Skeletal muscle tissue (tissue), 4 donors: ENCODE results near the gene NMT1. TPM values are rescaled to one million over a fixed set of nuclear protein-coding genes. Genes with fewer than 3 reads are reported as not detected.
A peak's percentile ranks its signal among the peaks of the same experiment; 100 is the strongest.

Experiments
- H3K27ac ChIP-seq: one replicate; pipeline ENCODE4 v1.7.0; 2013; ENCODE audit warnings: mild to moderate bottlenecking, low read depth, low read length, inconsistent platforms
- H3K27me3 ChIP-seq, 3 donors: one replicate each; pipeline ENCODE4 v1.7.0; 2013; ENCODE audit warnings: low read length in 3 of 3; ENCODE audit not compliant: control insufficient read depth in 3 of 3, insufficient read depth in 3 of 3
- H3K36me3 ChIP-seq, 3 donors: one replicate each; pipeline ENCODE4 v1.7.0; 2013; ENCODE audit warnings: low read length in 3 of 3; ENCODE audit not compliant: control insufficient read depth in 3 of 3, insufficient read depth in 3 of 3
- H3K4me1 ChIP-seq, 3 donors: one replicate each; pipeline ENCODE4 v1.7.0; 2013; ENCODE audit warnings: low read length in 3 of 3, mild to moderate bottlenecking in 3 of 3; ENCODE audit not compliant: control insufficient read depth in 3 of 3, insufficient read depth in 3 of 3
- H3K4me3 ChIP-seq, 3 donors: one replicate each; pipeline ENCODE4 v1.7.0; 2013; ENCODE audit warnings: low read length in 3 of 3
- H3K9ac ChIP-seq, 3 donors: one replicate each; pipeline ENCODE4 v1.7.0; 2013; ENCODE audit warnings: low read length in 3 of 3, mild to moderate bottlenecking in 3 of 3, moderate library complexity in 2 of 3, low read depth in 1 of 3
- H3K9me3 ChIP-seq, 3 donors: one replicate each; pipeline ENCODE4 v1.7.0; 2013; ENCODE audit warnings: low read length in 3 of 3; ENCODE audit not compliant: control insufficient read depth in 3 of 3
- total RNA-seq: library from RNA; depleted of rRNA; stranded (reverse); fragments of >200 nt; gene quantifications from one replicate; pipeline ENCODE4 v1.2.3, GENCODE V29; 2014
- donor health status: Osteomylitis.

Gene NMT1
- total RNA-seq, 1 donor from 2014 or later: 35.5 TPM

DNA sequence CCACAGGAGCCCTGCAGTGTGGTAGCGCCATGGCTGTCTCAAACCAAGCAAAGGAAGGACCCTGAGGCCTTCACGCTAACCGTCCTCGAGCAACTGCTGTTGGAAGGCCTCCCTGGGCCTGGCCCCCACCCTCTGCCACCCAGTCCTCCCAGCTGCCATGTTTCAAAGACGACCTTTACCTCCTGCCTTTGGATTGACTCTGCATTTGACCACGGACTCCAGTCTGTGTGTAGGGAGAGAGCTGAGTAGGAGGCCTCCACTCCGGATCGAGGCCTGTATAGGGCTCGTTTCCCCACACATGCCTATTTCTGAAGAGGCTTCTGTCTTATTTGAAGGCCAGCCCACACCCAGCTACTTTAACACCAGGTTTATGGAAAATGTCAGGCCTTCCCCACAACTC is 46.9 kb downstream of the NMT1 start:
- Histone ChIP-seq H3K36me3 (peaks cover 37 to 52% (median 52%) of the 10 kb centered on the region in 3 donors), H3K4me1 (peaks cover 95 to 97% (median 95%) of the 10 kb centered on the region in 3 donors), H3K27ac (peak overlapping the region; percentile 44)

DNA sequence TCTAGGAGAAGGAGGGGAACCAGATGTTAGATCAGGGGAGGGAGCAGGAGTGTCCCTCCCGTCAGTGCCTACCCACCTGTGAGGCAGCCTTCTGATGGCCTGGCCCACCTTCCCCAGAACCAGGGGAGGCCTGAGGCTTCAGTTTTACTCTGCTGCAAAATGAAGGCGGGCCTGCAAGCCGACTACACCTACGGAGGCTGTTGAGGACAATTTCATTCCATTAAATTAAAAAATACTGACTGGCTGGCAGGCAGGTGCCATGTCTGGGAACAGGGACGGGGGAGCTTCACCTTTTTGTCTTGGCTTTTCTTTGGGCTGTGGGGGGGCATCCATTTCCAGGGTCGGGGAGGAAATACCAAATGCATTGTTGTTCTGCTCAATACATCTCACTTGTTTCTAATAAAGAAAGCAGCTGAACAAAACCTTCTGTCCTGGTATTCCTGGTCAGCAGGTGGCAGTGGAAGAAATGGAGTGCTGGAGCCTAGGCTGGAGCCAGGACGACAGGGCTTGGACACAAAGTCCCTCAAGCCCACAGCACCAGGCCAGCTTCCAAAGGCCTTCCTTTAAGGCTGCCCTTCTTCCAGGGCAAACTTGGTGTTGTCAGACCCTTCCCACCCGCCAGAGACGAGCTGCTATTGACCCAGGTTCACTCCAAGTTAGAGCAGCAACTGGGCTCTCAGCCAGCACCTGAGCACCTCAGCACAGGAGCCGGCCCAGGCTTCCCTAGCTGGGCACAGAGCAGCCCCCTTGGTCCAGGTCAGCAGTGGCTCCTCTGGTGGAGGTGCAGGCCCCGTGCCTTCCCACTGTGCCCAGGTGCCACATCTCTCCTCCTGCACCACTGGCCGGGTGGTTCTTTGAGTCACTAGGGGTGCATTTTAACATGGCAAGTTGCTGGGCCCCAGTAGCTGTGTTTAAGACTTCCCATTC is 47.7 kb downstream of the NMT1 start:
- Histone ChIP-seq H3K27me3 (no peaks in the 10 kb centered on the region), H3K9me3 (no peaks in the 10 kb centered on the region), H3K36me3 (peaks cover 33 to 52% (median 51%) of the 10 kb centered on the region in 3 donors), H3K4me1 (peaks cover 91 to 95% (median 95%) of the 10 kb centered on the region in 3 donors), H3K9ac (peak overlapping the region; percentile 27 to 72 (median 43)), H3K27ac (peak overlapping the region; percentile 98), H3K4me3 (no peak overlapping the region)

More for the DNA sequence above, 46.9 kb downstream of the NMT1 start:
- no peaks in the 10 kb centered on the region for H3K9me3 ChIP-seq
- no peaks in the 10 kb centered on the region for H3K27me3 ChIP-seq
- H3K4me3 ChIP-seq: peak overlapping the region in 1 of 3 donors; percentile 22
- H3K9ac ChIP-seq: peak overlapping the region; percentile 27 to 72 (median 43)

DNA sequence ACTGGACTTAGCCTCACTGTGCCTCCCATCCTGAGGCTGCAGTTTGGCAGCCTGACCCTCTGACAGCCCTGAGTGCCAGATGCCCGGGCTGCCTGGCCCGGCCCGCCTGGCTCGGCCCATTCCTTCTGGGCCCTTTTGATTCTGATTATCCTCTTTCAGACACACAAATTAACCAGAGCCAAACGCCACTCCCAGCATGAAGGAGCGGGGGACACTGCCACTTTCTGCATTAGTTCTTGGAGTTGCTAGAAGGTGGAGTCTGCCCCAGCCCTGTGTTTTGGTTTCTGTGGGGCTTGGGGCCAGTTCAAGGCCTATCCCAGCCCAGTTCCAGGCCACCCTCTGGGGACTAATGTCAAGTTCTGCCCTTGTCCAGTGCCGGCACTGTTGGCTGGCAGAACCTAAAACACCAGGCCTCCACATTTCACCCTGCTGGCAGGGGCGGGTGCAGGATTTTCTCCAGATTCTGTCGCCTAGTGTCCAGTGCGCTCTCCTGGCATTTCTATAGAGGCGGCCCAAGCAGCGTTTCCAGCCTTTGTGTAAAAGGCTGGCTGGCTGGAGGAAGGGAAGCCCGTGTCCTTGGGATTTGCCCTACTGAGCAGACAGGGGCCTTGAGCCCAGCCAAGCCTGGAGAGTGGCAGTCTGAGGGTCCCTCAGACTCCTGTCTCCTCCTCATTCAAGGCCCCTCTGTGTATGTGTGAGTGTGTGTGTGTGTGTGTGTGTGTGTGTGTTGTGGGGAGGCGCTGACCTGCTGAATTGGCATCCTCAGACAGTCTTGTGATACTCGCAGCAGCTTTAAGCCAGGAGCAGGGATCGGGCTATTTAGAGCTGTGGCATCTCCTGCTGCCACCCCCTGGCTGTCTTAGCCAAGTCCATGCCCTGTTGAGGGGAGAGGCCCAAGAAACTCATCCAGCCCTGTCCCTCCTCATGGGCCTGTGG is 49.8 kb downstream of the NMT1 start:
- Histone ChIP-seq H3K9ac (peak overlapping the region; percentile 71 to 88 (median 77)), H3K36me3 (peaks cover 16 to 48% (median 42%) of the 10 kb centered on the region in 3 donors), H3K4me1 (peaks cover 72 to 81% (median 75%) of the 10 kb centered on the region in 3 donors), H3K27ac (peak overlapping the region; percentile 98), H3K9me3 (no peaks in the 10 kb centered on the region), H3K27me3 (no peaks in the 10 kb centered on the region), H3K4me3 (peak overlapping the region in 2 of 3 donors; percentile 22 to 27)

DNA sequence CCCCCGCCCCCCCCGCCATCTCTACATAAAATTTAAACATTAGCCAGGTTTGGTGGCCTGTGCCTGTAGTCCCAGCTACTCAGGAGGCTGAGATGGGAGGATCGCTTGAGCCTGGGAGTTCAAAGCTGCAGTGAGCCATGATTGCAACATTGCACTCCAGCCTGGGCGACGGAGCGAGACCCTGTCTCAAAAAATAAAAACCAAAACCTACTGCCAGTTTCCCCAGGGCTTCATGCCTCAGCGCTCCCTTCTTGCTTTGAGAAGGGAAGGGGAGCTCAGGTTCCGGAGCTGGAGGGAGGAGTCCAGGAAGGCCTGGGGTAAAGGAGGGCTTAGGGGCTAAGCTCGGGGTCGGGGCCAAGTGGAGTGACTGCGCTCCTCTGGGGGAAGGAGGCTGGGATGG is 50.7 kb downstream of the NMT1 start:
- no peaks in the 10 kb centered on the region for H3K27me3 ChIP-seq
- H3K27ac ChIP-seq: peak overlapping the region; percentile 98
- H3K36me3 ChIP-seq: peaks cover 12 to 48% (median 41%) of the 10 kb centered on the region in 3 donors
- H3K9ac ChIP-seq: peak overlapping the region in 2 of 3 donors; percentile 57 to 88
- no peak overlapping the region for H3K4me3 ChIP-seq
- H3K4me1 ChIP-seq: peaks cover 63 to 72% (median 66%) of the 10 kb centered on the region in 3 donors
- no peaks in the 10 kb centered on the region for H3K9me3 ChIP-seq

DNA sequence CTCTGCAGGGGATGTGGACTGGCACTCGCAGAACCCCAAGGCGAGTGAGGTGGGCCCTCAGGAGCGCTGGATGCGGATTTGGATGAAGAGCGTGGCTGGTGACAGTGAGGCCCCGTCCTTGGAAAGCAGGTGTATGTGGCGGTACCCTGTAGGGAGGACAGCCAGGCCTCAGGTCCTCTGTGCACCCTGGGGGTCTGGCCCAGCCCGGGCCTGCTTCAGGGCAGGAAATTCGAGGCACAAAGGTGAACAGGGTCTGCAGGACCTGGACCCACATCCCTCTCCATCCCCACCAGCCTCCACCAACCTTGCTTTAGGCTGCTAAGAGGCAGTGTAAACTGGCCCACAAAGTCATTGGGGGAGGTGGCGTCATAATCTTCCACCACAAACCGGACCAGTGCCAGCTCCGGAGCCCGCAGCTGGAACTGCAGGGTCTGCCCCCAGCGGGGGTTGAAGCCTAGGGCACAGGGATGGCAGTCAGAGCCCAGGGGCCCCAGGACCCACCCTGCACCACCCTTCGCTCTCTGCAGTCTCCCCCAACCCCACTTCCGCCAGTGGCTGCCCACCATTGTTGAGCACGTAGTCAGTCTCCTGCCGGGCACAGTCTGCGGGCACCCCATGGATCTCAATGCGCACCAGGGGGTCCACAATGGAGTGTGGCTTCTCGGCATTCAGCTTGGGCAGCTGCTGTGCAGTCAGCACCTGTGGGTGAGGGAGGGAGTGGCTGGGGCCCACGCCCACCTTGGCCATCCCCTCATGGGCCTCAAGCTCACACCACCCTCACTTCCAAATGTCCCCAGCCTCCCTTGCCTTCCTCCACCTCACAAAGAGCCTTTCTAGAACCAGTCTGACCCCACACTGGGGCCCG is 51.7 kb downstream of the NMT1 start:
- peak overlapping the region; percentile 98 for H3K27ac ChIP-seq
- no peaks in the 10 kb centered on the region for H3K27me3 ChIP-seq
- H3K36me3 ChIP-seq: peaks cover 19 to 46% (median 41%) of the 10 kb centered on the region in 3 donors
- peaks cover 54 to 62% (median 56%) of the 10 kb centered on the region in 3 donors for H3K4me1 ChIP-seq
- no peak overlapping the region for H3K4me3 ChIP-seq
- H3K9ac ChIP-seq: peak overlapping the region in 2 of 3 donors; percentile 57 to 88
- no peaks in the 10 kb centered on the region for H3K9me3 ChIP-seq

DNA sequence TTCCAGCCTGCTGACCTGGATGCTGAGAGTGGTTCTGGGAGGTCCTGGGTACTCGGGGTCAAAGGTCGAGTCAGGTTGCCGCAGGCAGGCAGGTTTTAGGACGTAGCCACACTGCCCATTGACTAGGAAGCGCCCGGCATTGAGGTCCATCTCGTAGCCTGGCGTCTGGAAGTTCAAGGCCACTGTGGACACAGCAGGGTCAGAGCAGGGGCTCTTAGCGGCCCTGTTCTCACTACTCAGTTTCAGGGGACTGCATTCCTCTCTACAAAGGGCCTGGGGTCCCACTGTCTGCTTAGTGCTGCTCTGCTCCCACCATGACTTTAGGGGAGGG is 52.3 kb downstream of the NMT1 start:
- H3K27ac ChIP-seq: peak overlapping the region; percentile 40
- no peak overlapping the region for H3K4me3 ChIP-seq
- peak overlapping the region in 1 of 3 donors; percentile 16 for H3K9ac ChIP-seq
- no peaks in the 10 kb centered on the region for H3K9me3 ChIP-seq
- peaks cover 48 to 56% (median 50%) of the 10 kb centered on the region in 3 donors for H3K4me1 ChIP-seq
- peaks cover 21 to 51% (median 44%) of the 10 kb centered on the region in 3 donors for H3K36me3 ChIP-seq
- H3K27me3 ChIP-seq: no peaks in the 10 kb centered on the region

DNA sequence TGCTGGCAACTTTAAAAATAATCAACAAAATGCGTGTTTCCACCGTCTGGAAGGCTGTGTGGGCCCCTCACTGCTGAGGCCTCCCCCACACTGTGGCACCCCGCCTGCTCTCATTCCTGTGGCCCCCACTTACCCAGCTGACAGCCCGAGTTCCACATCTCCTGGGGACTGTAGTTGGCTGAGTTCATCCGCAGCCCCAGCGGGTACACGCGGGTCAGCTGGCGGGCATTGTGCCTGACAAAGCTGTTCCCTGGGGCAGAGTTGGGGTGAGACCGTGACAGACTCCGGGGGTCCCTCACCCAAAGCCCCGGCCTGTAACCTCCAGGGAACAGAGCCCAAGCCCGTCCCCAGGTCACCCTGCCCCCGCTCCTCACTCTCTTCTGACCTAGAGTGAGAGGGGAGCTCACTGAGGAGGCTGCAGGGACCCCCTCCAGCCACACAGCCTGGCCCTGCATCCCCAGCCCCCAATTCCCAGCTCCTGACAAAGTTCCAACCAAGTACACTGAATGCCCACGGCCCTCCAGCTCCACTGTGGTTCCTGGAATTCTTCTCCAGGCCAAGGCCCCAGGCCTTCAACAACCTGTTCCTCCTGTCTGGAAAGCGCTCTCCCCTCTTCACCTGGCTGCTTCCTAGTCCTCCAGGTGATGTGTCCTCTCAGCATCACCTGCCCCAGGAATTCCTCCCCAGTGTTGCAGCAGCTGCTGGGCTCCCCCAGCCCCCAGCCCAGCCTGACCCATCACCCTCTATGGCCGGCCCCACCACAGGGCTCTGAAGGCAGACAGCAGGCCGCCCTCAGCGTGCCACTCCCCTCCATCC is 53.2 kb downstream of the NMT1 start:
- peaks cover 25 to 52% (median 52%) of the 10 kb centered on the region in 3 donors for H3K36me3 ChIP-seq
- H3K4me3 ChIP-seq: no peak overlapping the region
- H3K27ac ChIP-seq: no peak overlapping the region
- H3K27me3 ChIP-seq: no peaks in the 10 kb centered on the region
- H3K9me3 ChIP-seq: no peaks in the 10 kb centered on the region
- peak overlapping the region in 1 of 3 donors; percentile 25 for H3K9ac ChIP-seq
- H3K4me1 ChIP-seq: peaks cover 38 to 47% (median 41%) of the 10 kb centered on the region in 3 donors

DNA sequence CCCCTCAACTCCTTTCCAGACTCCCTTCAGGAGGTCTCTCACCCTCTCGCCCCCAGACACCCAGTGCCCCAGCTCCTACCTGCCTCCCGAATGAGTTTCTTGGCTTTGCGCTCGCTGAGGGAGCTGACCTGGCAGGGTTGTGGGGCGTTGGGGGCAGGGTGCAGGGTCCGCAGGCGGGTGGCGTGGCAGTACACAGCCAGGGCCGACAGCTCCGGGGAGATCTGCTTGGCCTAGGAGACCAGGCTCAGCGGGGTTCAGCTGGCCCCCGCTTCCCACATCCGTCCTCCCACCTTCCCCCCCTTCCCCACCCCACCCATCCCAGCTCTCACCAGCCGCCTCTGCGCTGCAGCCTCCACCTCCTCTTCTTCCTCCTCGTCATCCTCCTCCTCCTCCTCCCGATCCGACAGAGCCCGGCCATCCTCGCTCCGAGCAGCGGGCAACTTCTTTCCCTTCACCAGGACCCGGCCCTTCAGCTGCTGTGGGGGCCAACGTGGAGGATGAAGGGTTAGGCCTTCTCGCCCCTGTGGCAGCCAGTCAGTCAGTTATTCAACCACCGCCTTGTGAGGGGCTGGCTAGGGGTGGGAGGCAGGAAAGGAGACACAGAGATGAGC is 54.0 kb downstream of the NMT1 start:
- no peaks in the 10 kb centered on the region for H3K27me3 ChIP-seq
- H3K4me3 ChIP-seq: no peak overlapping the region
- no peaks in the 10 kb centered on the region for H3K9me3 ChIP-seq
- H3K4me1 ChIP-seq: peaks cover 33 to 41% (median 34%) of the 10 kb centered on the region in 3 donors
- H3K9ac ChIP-seq: peak overlapping the region in 1 of 3 donors; percentile 3
- H3K27ac ChIP-seq: no peak overlapping the region
- peaks cover 32 to 60% (median 60%) of the 10 kb centered on the region in 3 donors for H3K36me3 ChIP-seq
